Adrenal gland (tissue), 5 donors: ENCODE data around the gene MED19.
"Not testable (repeated sequence)": the region's sequence is repeated elsewhere in the genome, so short reads cannot be mapped to it uniquely, and the experiment has no call there.

Experiments used
- CTCF ChIP-seq, 6 experiments: fragments of 450-650 bp in 4 of 6; fragments of 200-600 bp in 2 of 6; sonication (generic) in 1 of 6; IDR thresholded peaks; 1 replicate in 5 of 6; 2 replicates in 1 of 6; pipeline versions ENCODE4 v1.5.1 to v1.8.0; 2016 to 2021; ENCODE audit warnings: antibody characterized with exemption in 6 of 6, mild to moderate bottlenecking in 2 of 6, moderate library complexity in 1 of 6
- POLR2A ChIP-seq, 2 donors: fragments of 450-650 bp; IDR thresholded peaks; one replicate each; pipeline ENCODE4 v1.6.1; 2017; ENCODE audit warnings: antibody characterized with exemption in 2 of 2, mild to moderate bottlenecking in 2 of 2, moderate library complexity in 1 of 2
- donor health status: DM: no; HTN: no; CAD: no.

DNA sequence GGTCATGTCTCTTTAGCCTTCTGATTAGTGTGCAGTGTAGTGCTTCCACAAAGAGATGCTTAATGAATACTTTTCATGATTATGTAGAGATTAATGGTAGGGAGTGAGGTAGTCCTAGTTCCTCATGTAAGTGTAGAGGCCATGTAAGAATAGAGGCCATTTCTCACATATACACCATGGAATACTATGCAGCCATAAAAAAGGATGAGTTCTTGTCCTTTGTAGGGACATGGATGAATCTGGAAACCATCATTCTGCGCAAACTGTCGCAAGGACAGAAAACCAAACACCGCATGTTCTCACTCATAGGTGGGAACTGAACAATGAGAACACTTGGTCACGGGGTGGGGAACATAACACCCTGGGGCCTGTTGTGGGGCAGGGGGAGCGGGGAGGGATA lies 21.5 kb downstream of the MED19 start:
- not testable (repeated sequence) for TF ChIP-seq CTCF, POLR2A (IDR thresholded peaks at IDR 0.05)
